Measurements from ENCODE around the gene HRNR. TPM values are rescaled to one million over a fixed set of nuclear protein-coding genes. Genes with fewer than 3 reads are reported as not detected.
"Not testable (repeated sequence)": the region's sequence is repeated elsewhere in the genome, so short reads cannot be mapped to it uniquely, and the experiment has no call there.

The HRNR gene
- total RNA-seq, 6 experiments from 2014 or later = not detected

DNA sequence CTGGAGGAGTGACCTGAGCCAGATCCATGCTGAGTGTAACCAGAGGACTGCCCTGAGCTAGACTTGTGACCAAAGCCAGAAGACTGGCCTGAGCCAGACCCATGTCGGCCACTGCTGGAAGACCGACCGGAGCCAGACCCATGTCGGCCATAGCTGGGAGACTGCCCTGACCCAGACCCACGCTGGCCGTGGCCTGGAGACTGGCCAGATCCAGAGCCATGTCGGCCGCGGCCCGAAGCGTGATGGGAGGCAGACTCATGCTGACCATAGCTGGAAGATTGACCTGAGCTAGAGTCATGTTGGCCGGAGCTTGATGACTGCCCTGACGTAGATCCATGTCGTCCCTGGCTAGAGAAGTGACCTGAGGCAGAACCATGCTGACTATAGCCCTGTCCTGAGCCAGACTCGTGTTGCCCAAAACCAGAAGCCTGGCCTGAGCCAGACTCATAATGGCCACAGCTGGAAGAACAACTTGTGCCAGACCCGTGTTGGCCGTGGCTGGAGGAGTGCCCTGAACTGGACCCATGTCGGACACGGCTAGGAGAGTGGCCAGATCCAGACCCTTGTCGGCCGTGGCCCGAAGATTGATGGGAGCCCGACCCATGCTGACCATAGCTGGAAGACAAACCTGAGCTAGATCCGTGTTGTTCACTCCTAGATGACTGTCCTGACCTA is 5.1 kb downstream of the HRNR start:
- no peak for DNase-seq
- H3K27ac Mint-ChIP-seq = no peak overlapping the region
- no peaks in the 10 kb centered on the region; the same call in 1 of the 2 replicates for H3K27me3 Mint-ChIP-seq (ENCODE audit: insufficient read depth)
- H3K4me1 Mint-ChIP-seq (ENCODE audit: low read depth) = no peaks in the 10 kb centered on the region
- peaks cover 36% of the 10 kb centered on the region for H3K9me3 Mint-ChIP-seq
- TF ChIP-seq, protein P1, sequence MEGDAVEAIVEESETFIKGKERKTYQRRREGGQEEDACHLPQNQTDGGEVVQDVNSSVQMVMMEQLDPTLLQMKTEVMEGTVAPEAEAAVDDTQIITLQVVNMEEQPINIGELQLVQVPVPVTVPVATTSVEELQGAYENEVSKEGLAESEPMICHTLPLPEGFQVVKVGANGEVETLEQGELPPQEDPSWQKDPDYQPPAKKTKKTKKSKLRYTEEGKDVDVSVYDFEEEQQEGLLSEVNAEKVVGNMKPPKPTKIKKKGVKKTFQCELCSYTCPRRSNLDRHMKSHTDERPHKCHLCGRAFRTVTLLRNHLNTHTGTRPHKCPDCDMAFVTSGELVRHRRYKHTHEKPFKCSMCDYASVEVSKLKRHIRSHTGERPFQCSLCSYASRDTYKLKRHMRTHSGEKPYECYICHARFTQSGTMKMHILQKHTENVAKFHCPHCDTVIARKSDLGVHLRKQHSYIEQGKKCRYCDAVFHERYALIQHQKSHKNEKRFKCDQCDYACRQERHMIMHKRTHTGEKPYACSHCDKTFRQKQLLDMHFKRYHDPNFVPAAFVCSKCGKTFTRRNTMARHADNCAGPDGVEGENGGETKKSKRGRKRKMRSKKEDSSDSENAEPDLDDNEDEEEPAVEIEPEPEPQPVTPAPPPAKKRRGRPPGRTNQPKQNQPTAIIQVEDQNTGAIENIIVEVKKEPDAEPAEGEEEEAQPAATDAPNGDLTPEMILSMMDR (IDR thresholded peaks at IDR 0.05) = no peak
- no peak overlapping the region for H3K4me3 Mint-ChIP-seq
- peaks cover 18% of the 10 kb centered on the region for H3K36me3 Mint-ChIP-seq (ENCODE audit: low read depth)

DNA sequence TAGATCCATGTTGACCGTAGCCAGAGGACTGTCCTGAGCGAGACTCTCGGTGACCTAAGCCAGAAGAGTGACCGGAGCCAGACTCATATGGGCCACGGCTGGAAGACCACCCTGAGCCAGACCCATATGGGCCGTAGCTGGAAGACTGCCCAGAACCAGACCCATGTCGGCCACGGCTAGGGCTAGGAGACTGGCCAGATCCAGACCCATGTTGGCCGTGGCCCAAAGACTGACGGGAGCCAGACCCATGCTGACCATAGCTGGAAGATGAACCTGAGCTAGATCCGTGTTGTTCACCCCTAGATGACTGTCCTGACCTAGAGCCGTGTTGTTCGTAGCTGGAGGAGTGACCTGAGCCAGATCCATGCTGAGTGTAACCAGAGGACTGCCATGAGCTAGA is 8.4 kb downstream of the HRNR start:
- peaks cover 29% of the 10 kb centered on the region for H3K9me3 Mint-ChIP-seq
- DNase-seq; H3K27ac Mint-ChIP-seq; H3K27me3 Mint-ChIP-seq (ENCODE audit: insufficient read depth); H3K4me1 Mint-ChIP-seq (ENCODE audit: low read depth); H3K4me3 Mint-ChIP-seq: not testable (repeated sequence)
- peaks cover 18% of the 10 kb centered on the region for H3K36me3 Mint-ChIP-seq (ENCODE audit: low read depth)

DNA sequence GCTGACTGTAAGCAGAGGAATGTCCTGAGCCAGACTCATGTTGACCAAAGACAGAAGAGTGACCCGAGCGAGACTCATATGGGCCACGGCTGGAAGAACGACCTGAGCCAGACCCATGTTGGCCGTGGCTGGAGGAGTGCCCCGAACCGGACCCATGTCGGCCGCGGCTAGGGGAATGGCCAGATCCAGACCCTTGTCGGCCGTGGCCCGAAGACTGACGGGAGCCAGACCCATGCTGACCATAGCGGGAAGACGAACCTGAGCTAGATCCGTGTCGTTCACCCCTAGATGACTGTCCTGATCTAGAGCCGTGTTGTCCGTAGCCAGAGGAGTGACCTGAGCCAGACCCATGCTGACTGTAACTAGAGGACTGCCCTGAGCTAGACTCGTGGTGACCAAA is 9.1 kb downstream of the HRNR start:
- Mint-ChIP-seq H3K9me3 (peaks cover 22% of the 10 kb centered on the region), H3K36me3 (ENCODE audit: low read depth) (peaks cover 15% of the 10 kb centered on the region)
- not testable (repeated sequence) for DNase-seq; H3K27ac Mint-ChIP-seq; H3K4me1 Mint-ChIP-seq (ENCODE audit: low read depth); H3K27me3 Mint-ChIP-seq (ENCODE audit: insufficient read depth); H3K4me3 Mint-ChIP-seq

DNA sequence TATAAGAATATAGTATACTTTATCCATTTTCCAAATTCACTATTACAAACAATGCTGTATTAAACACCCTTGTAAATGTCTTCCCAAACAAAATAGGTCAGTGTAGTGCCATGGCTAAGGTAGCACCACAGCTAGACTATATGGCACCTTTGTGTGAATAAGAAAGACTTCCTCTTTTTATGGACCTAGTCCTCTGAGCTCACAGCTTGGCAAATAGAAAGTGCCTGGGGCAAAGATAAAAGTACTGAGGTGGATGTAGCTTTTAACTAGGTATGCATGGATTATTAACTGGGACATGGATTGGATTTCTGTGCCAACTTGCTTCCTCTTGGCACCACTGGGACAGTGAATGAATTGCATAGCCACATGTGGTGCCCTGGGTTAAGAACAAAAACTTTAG is 25.0 kb downstream of the HRNR start:
- H3K27me3 Mint-ChIP-seq (ENCODE audit: insufficient read depth) = peaks cover 3% of the 10 kb centered on the region; the same call in 1 of the 2 replicates
- no peak overlapping the region for H3K27ac Mint-ChIP-seq
- no peak for DNase-seq
- TF ChIP-seq, protein P1 (IDR thresholded peaks at IDR 0.05) = no peak
- H3K4me3 Mint-ChIP-seq = no peak overlapping the region
- H3K36me3 Mint-ChIP-seq (ENCODE audit: low read depth) = no peaks in the 10 kb centered on the region
- H3K4me1 Mint-ChIP-seq (ENCODE audit: low read depth) = no peaks in the 10 kb centered on the region
- no peaks in the 10 kb centered on the region for H3K9me3 Mint-ChIP-seq

DNA sequence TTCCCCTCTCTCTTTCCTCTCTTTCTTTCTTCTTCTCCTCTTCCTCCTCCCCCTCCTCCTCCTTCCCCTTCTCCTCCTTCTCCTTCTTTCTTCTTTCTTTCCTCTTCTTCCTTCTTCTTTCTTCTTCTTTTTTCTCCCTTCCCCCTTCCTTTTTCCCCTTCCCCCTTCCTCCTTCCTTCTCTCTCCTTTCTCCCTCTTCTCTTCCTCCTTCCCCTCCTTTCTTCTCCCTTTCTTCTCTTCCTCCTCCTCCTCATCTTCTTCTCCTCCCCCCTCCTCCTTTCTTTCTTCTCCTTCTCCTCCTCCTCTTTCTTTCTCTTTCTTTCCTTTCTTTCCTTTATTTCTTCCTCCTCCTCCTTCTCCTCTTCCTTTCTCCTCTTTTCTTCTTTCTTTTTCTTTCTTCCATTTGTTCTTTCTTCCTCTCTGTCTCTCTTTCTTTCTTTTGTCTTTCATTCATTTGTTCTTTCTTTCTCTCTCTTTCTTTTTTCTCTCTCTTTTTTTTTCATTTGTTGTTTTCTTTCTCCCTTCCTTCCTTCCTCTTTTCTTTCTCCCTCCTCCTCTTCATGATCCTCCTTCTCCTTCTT is 26.5 kb downstream of the HRNR start:
- Mint-ChIP-seq H3K4me1 (ENCODE audit: low read depth) (no peaks in the 10 kb centered on the region), H3K36me3 (ENCODE audit: low read depth) (no peaks in the 10 kb centered on the region), H3K9me3 (no peaks in the 10 kb centered on the region), H3K27me3 (ENCODE audit: insufficient read depth) (peaks cover 3% of the 10 kb centered on the region; the same call in 1 of the 2 replicates), H3K27ac (no peak overlapping the region), H3K4me3 (no peak overlapping the region)
- TF ChIP-seq, protein P1 (IDR thresholded peaks at IDR 0.05) = no peak
- DNase-seq = no peak

DNA sequence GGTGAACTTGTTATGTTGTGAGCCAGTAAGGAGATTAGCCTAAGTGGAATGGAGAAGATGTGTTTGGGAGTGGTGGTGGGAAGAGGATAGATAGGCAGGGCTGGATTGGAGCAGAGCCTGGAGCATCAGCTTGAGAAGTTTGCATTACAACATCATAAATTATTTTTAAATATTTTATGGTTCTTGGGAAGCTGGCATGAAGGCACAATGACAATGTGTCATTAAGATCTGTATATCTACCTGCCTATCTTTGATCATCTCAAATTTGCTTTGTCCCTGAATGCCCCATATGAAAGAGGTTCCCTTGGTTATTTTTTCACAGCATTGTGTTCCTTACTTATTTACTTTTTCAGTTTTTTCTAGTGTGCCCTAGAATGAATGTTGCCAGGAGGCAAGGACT is 32.3 kb downstream of the HRNR start:
- no peak overlapping the region for H3K27ac Mint-ChIP-seq
- no peak for DNase-seq
- TF ChIP-seq, protein P1 (IDR thresholded peaks at IDR 0.05) = no peak
- H3K36me3 Mint-ChIP-seq (ENCODE audit: low read depth) = no peaks in the 10 kb centered on the region
- no peak overlapping the region for H3K4me3 Mint-ChIP-seq
- H3K4me1 Mint-ChIP-seq (ENCODE audit: low read depth) = peaks cover 6% of the 10 kb centered on the region; the same call in 1 of the 2 replicates
- peaks cover 3% of the 10 kb centered on the region; the same call in 1 of the 2 replicates for H3K27me3 Mint-ChIP-seq (ENCODE audit: insufficient read depth)
- no peaks in the 10 kb centered on the region for H3K9me3 Mint-ChIP-seq

Measured in HFFc6 (cell line).